K562 (cell line): ENCODE measurements around the gene FERD3L. TPM values are rescaled to one million over a fixed set of nuclear protein-coding genes. Genes with fewer than 3 reads are reported as not detected.

ENCODE experiments used
- ARID2 ChIP-seq: fragments of 450-650 bp; IDR thresholded peaks from 2 replicates; pipeline ENCODE4 v1.6.1; 2017; ENCODE audit warnings: antibody characterized with exemption, mild to moderate bottlenecking
- ATF7 ChIP-seq: fragments of 450-650 bp; IDR thresholded peaks from 2 replicates; pipeline ENCODE4 v1.7.1; 2014; ENCODE audit warnings: mild to moderate bottlenecking, moderate library complexity
- BRD4 ChIP-seq: fragments of 200-600 bp; sonication (generic); IDR thresholded peaks from 2 replicates; pipeline ENCODE4 v1.6.1; 2017; ENCODE audit warnings: inconsistent platforms
- DPF2 ChIP-seq: fragments of 450-650 bp; IDR thresholded peaks from 2 replicates; pipeline ENCODE4 v1.6.1; 2016
- GABPB2 ChIP-seq: fragments of 250-450 bp; sonication (Bioruptor Pico); conservative IDR thresholded peaks from 2 replicates; pipeline ENCODE4 v1.5.1; 2021; ENCODE audit warnings: mild to moderate bottlenecking
- ILF3 ChIP-seq: fragments of 450-650 bp; IDR thresholded peaks from 2 replicates; pipeline ENCODE4 v1.6.1; 2018; ENCODE audit warnings: antibody characterized with exemption, mild to moderate bottlenecking, moderate library complexity, borderline replicate concordance
- PHF21A ChIP-seq: fragments of 450-650 bp; IDR thresholded peaks from 2 replicates; pipeline ENCODE4 v1.6.1; 2017; ENCODE audit warnings: low read depth, borderline replicate concordance
- SLC30A9 ChIP-seq: fragments of 250-450 bp; sonication (Bioruptor Pico); IDR thresholded peaks from 2 replicates; pipeline ENCODE4 v1.8.0; 2022; ENCODE audit warnings: mild to moderate bottlenecking, moderate library complexity
- SUPT5H ChIP-seq: fragments of 450-650 bp; IDR thresholded peaks from 2 replicates; pipeline ENCODE4 v1.6.1; 2016
- polyA plus RNA-seq, 8 experiments: library from polyadenylated mRNA; depleted of rRNA in 4 of 8; stranded (reverse) in 5 of 8; unstranded in 3 of 8; fragments of >200 nt; fragmentation: Nextera tagmentation in 2 of 8; fragmentation: Illumina TruSeq in 1 of 8; extraction: Ambion mirVana in 2 of 8; extraction: Trizol in 1 of 8; gene quantifications; 2 replicates each; pipeline versions ENCODE4 v1.2.1 to v1.2.3, GENCODE V29; 2011 to 2014; ENCODE audit warnings: inconsistent platforms in 1 of 8, missing spikeins in 1 of 8
- total RNA-seq, 7 experiments: library from RNA; depleted of rRNA in 6 of 7; stranded (reverse); fragments of >200 nt in 6 of 7; fragmentation: Illumina TruSeq in 2 of 7; extraction: Trizol in 2 of 7; gene quantifications; 2 replicates each; pipeline versions ENCODE4 v1.2.1 to v1.2.3, GENCODE V29; 2011 to 2021; ENCODE audit warnings: low replicate concordance in 1 of 7
- TF ChIP-seq, protein P1 (sequence below): fragments of 250-450 bp; sonication (Bioruptor Pico); IDR thresholded peaks from 2 replicates; pipeline ENCODE4 v1.8.0; 2022; ENCODE audit warnings: moderate library complexity, mild to moderate bottlenecking, inconsistent platforms
- TF ChIP-seq, protein P2 (sequence below): sonication (generic); formaldehyde crosslinking; IDR thresholded peaks from 2 replicates; pipeline ENCODE4 v1.8.1; 2023; ENCODE audit warnings: missing genetic modification reagents, mild to moderate bottlenecking, borderline replicate concordance
- TF ChIP-seq, protein P3 (sequence below): fragments of 250-450 bp; sonication (Bioruptor Pico); IDR thresholded peaks from 2 replicates; pipeline ENCODE4 v1.4.0; 2020

Gene FERD3L
- total and polyA plus RNA-seq, 9 of the 15 experiments (the other 6 are each of a cell fraction or from before 2014, with no cell fraction given): not detected

- TF ChIP-seq, protein P1, sequence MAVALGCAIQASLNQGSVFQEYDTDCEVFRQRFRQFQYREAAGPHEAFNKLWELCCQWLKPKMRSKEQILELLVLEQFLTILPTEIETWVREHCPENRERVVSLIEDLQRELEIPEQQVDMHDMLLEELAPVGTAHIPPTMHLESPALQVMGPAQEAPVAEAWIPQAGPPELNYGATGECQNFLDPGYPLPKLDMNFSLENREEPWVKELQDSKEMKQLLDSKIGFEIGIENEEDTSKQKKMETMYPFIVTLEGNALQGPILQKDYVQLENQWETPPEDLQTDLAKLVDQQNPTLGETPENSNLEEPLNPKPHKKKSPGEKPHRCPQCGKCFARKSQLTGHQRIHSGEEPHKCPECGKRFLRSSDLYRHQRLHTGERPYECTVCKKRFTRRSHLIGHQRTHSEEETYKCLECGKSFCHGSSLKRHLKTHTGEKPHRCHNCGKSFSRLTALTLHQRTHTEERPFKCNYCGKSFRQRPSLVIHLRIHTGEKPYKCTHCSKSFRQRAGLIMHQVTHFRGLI: no peak
- no peak for TF ChIP-seq SUPT5H
- TF ChIP-seq, protein P2, sequence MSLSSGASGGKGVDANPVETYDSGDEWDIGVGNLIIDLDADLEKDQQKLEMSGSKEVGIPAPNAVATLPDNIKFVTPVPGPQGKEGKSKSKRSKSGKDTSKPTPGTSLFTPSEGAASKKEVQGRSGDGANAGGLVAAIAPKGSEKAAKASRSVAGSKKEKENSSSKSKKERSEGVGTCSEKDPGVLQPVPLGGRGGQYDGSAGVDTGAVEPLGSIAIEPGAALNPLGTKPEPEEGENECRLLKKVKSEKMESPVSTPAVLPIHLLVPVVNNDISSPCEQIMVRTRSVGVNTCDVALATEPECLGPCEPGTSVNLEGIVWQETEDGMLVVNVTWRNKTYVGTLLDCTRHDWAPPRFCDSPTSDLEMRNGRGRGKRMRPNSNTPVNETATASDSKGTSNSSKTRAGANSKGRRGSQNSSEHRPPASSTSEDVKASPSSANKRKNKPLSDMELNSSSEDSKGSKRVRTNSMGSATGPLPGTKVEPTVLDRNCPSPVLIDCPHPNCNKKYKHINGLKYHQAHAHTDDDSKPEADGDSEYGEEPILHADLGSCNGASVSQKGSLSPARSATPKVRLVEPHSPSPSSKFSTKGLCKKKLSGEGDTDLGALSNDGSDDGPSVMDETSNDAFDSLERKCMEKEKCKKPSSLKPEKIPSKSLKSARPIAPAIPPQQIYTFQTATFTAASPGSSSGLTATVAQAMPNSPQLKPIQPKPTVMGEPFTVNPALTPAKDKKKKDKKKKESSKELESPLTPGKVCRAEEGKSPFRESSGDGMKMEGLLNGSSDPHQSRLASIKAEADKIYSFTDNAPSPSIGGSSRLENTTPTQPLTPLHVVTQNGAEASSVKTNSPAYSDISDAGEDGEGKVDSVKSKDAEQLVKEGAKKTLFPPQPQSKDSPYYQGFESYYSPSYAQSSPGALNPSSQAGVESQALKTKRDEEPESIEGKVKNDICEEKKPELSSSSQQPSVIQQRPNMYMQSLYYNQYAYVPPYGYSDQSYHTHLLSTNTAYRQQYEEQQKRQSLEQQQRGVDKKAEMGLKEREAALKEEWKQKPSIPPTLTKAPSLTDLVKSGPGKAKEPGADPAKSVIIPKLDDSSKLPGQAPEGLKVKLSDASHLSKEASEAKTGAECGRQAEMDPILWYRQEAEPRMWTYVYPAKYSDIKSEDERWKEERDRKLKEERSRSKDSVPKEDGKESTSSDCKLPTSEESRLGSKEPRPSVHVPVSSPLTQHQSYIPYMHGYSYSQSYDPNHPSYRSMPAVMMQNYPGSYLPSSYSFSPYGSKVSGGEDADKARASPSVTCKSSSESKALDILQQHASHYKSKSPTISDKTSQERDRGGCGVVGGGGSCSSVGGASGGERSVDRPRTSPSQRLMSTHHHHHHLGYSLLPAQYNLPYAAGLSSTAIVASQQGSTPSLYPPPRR: no peak
- no peak for TF ChIP-seq ATF7
- TF ChIP-seq PHF21A: no peak
- no peak for TF ChIP-seq ARID2
- TF ChIP-seq BRD4: no peak
- TF ChIP-seq ILF3: no peak
- TF ChIP-seq GABPB2 (CRISPR knock-in tag): no peak
- TF ChIP-seq, protein P3, sequence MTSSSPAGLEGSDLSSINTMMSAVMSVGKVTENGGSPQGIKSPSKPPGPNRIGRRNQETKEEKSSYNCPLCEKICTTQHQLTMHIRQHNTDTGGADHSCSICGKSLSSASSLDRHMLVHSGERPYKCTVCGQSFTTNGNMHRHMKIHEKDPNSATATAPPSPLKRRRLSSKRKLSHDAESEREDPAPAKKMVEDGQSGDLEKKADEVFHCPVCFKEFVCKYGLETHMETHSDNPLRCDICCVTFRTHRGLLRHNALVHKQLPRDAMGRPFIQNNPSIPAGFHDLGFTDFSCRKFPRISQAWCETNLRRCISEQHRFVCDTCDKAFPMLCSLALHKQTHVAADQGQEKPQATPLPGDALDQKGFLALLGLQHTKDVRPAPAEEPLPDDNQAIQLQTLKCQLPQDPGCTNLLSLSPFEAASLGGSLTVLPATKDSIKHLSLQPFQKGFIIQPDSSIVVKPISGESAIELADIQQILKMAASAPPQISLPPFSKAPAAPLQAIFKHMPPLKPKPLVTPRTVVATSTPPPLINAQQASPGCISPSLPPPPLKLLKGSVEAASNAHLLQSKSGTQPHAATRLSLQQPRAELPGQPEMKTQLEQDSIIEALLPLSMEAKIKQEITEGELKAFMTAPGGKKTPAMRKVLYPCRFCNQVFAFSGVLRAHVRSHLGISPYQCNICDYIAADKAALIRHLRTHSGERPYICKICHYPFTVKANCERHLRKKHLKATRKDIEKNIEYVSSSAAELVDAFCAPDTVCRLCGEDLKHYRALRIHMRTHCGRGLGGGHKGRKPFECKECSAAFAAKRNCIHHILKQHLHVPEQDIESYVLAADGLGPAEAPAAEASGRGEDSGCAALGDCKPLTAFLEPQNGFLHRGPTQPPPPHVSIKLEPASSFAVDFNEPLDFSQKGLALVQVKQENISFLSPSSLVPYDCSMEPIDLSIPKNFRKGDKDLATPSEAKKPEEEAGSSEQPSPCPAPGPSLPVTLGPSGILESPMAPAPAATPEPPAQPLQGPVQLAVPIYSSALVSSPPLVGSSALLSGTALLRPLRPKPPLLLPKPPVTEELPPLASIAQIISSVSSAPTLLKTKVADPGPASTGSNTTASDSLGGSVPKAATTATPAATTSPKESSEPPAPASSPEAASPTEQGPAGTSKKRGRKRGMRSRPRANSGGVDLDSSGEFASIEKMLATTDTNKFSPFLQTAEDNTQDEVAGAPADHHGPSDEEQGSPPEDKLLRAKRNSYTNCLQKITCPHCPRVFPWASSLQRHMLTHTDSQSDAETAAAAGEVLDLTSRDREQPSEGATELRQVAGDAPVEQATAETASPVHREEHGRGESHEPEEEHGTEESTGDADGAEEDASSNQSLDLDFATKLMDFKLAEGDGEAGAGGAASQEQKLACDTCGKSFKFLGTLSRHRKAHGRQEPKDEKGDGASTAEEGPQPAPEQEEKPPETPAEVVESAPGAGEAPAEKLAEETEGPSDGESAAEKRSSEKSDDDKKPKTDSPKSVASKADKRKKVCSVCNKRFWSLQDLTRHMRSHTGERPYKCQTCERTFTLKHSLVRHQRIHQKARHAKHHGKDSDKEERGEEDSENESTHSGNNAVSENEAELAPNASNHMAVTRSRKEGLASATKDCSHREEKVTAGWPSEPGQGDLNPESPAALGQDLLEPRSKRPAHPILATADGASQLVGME (CRISPR knock-in tag): no peak
- no peak for TF ChIP-seq DPF2
- no peak for TF ChIP-seq SLC30A9
- TF ChIP-seq, all 486 proteins: peak for 0
Measured at GRCh38 chr7:19178595-19178994, 33.4 kb upstream of the FERD3L start (continued).
